ENCODE results near the gene KCMF1. TPM values are rescaled to one million over a fixed set of nuclear protein-coding genes. Genes with fewer than 3 reads are reported as not detected.

KCMF1 gene
- total and polyA plus RNA-seq, 10 of the 15 experiments (the other 5 are each of a cell fraction or from before 2014, with no cell fraction given): 8.4 to 124 (median 43.0) TPM

GRCh38 chr2:84924173-84925106, 46.5 kb upstream of the KCMF1 start (continued):
- TF ChIP-seq, protein P1, sequence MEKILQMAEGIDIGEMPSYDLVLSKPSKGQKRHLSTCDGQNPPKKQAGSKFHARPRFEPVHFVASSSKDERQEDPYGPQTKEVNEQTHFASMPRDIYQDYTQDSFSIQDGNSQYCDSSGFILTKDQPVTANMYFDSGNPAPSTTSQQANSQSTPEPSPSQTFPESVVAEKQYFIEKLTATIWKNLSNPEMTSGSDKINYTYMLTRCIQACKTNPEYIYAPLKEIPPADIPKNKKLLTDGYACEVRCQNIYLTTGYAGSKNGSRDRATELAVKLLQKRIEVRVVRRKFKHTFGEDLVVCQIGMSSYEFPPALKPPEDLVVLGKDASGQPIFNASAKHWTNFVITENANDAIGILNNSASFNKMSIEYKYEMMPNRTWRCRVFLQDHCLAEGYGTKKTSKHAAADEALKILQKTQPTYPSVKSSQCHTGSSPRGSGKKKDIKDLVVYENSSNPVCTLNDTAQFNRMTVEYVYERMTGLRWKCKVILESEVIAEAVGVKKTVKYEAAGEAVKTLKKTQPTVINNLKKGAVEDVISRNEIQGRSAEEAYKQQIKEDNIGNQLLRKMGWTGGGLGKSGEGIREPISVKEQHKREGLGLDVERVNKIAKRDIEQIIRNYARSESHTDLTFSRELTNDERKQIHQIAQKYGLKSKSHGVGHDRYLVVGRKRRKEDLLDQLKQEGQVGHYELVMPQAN (conservative IDR thresholded peaks at IDR 0.05): 0 out of 2 replicates have a peak, but pooled peaks have one; percentile 13
- TF ChIP-seq HDAC2 (IDR thresholded peaks at IDR 0.05): no peak
- TF ChIP-seq ATF2 (IDR thresholded peaks at IDR 0.05; ENCODE audit: low read length): no peak
- TF ChIP-seq HDAC6 (IDR thresholded peaks at IDR 0.05; ENCODE audit: unreplicated experiment): no peak
- TF ChIP-seq TBL1XR1 (IDR thresholded peaks at IDR 0.05; ENCODE audit: low read depth, low read length): no peak
- TF ChIP-seq YBX1 (IDR thresholded peaks at IDR 0.05): no peak
- TF ChIP-seq RCOR1 (conservative IDR thresholded peaks at IDR 0.05; ENCODE audit: low read depth, low read length): no peak
- no peak for TF ChIP-seq TARDBP (IDR thresholded peaks at IDR 0.05; ENCODE audit: borderline replicate concordance)
- TF ChIP-seq RB1 (IDR thresholded peaks at IDR 0.05; ENCODE audit: borderline replicate concordance): no peak; the same call in 1 of the 2 replicates
- TF ChIP-seq ZNF622 (IDR thresholded peaks at IDR 0.05): no peak
- TF ChIP-seq ZBTB11 (CRISPR knock-in tag; IDR thresholded peaks at IDR 0.05): no peak
- TF ChIP-seq POLR2AphosphoS2 (IDR thresholded peaks at IDR 0.05; ENCODE audit: low read depth, low read length): no peak
- TF ChIP-seq TAF1 (IDR thresholded peaks at IDR 0.05; ENCODE audit: borderline replicate concordance, low read depth, low read length): no peak
- TF ChIP-seq, protein P2, sequence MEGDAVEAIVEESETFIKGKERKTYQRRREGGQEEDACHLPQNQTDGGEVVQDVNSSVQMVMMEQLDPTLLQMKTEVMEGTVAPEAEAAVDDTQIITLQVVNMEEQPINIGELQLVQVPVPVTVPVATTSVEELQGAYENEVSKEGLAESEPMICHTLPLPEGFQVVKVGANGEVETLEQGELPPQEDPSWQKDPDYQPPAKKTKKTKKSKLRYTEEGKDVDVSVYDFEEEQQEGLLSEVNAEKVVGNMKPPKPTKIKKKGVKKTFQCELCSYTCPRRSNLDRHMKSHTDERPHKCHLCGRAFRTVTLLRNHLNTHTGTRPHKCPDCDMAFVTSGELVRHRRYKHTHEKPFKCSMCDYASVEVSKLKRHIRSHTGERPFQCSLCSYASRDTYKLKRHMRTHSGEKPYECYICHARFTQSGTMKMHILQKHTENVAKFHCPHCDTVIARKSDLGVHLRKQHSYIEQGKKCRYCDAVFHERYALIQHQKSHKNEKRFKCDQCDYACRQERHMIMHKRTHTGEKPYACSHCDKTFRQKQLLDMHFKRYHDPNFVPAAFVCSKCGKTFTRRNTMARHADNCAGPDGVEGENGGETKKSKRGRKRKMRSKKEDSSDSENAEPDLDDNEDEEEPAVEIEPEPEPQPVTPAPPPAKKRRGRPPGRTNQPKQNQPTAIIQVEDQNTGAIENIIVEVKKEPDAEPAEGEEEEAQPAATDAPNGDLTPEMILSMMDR (IDR thresholded peaks at IDR 0.05 in 2 of 3, conservative IDR thresholded peaks at IDR 0.05 in 1 of 3; ENCODE audit: control insufficient read depth in 2 of 3, extremely low read depth in 1 of 3, insufficient read depth in 1 of 3, low read depth in 3 of 3, low read length in 3 of 3): no peak
- TF ChIP-seq ZSCAN29 (IDR thresholded peaks at IDR 0.05): no peak
- no peak for TF ChIP-seq POLR2A (IDR thresholded peaks at IDR 0.05; ENCODE audit: low read depth, low read length)
- TF ChIP-seq MEF2A (IDR thresholded peaks at IDR 0.05; ENCODE audit: insufficient read depth, low read depth, low read length): no peak
- no peak for TF ChIP-seq PML (IDR thresholded peaks at IDR 0.05; ENCODE audit: low read length)
- TF ChIP-seq CREB1 (IDR thresholded peaks at IDR 0.05; ENCODE audit: low read depth): no peak
- TF ChIP-seq CBFB (IDR thresholded peaks at IDR 0.05; ENCODE audit: low read depth): 0 out of 2 replicates have a peak, but pooled peaks have one; percentile 31
- no peak for TF ChIP-seq SMAD1 (IDR thresholded peaks at IDR 0.05; ENCODE audit: low read depth, partially characterized antibody)
- TF ChIP-seq RFX5 (IDR thresholded peaks at IDR 0.05; ENCODE audit: low read depth, low read length): peak; percentile 70; the same call in 1 of the 2 replicates
- no peak for TF ChIP-seq NR2C1 (IDR thresholded peaks at IDR 0.05)
